Measurements from ENCODE around the gene SEMA3G.

The SEMA3G gene

GRCh38 chr3:52384019-52384761, 60.7 kb downstream of the SEMA3G start:
- no peak overlapping the region for H3K4me3 ChIP-seq (ENCODE audit: low read depth, low read length)
- TF ChIP-seq, protein P1, sequence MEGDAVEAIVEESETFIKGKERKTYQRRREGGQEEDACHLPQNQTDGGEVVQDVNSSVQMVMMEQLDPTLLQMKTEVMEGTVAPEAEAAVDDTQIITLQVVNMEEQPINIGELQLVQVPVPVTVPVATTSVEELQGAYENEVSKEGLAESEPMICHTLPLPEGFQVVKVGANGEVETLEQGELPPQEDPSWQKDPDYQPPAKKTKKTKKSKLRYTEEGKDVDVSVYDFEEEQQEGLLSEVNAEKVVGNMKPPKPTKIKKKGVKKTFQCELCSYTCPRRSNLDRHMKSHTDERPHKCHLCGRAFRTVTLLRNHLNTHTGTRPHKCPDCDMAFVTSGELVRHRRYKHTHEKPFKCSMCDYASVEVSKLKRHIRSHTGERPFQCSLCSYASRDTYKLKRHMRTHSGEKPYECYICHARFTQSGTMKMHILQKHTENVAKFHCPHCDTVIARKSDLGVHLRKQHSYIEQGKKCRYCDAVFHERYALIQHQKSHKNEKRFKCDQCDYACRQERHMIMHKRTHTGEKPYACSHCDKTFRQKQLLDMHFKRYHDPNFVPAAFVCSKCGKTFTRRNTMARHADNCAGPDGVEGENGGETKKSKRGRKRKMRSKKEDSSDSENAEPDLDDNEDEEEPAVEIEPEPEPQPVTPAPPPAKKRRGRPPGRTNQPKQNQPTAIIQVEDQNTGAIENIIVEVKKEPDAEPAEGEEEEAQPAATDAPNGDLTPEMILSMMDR (IDR thresholded peaks at IDR 0.05; ENCODE audit: borderline replicate concordance, insufficient read depth, low read depth, low read length), result no peak

GRCh38 chr3:52383446-52383845, 61.5 kb downstream of the SEMA3G start:
- TF ChIP-seq, protein P1 (IDR thresholded peaks at IDR 0.05; ENCODE audit: borderline replicate concordance, insufficient read depth, low read depth, low read length), result no peak
- no peak overlapping the region for H3K4me3 ChIP-seq (ENCODE audit: low read depth, low read length)

All from GM12875 (cell line).